H1 (cell line): ENCODE data around the gene AASDH. TPM values are rescaled to one million over a fixed set of nuclear protein-coding genes. Genes with fewer than 3 reads are reported as not detected.

Experiments used
- CTCF ChIA-PET: fragments of 300-600 bp; sonication (Branson Sonifier 250); formaldehyde crosslinking; loops from one replicate; lab custom pipeline; 2021; ENCODE audit not compliant: partially characterized antibody; lab: Charles Lee
- POLR2A ChIA-PET: fragments of 300-600 bp; sonication (Branson Sonifier 250); formaldehyde crosslinking; loops from one replicate; lab custom pipeline; 2021; ENCODE audit warnings: inconsistent platforms; ENCODE audit not compliant: partially characterized antibody; lab: Charles Lee
- DNase-seq, 2 experiments: peaks; one replicate each; pipeline versions ENCODE4 v3.0.0 to v3.0.0-alpha.2; 2010 to 2022; ENCODE audit warnings: low spot score in 2 of 2, low read depth in 1 of 2, mixed read lengths in 1 of 2
- FAIRE-seq: peaks from 2 replicates; lab custom pipeline; 2011; peaks lifted over from hg19 to GRCh38; lab: Jason Lieb, UNC
- H2AFZ ChIP-seq: 2 replicates; pipeline ENCODE4 v1.8.1; 2012; ENCODE audit warnings: low read length, inconsistent platforms
- H2AK5ac ChIP-seq: 2 replicates; pipeline ENCODE4 v1.6.1; 2013; ENCODE audit warnings: low read depth, low read length
- H2BK120ac ChIP-seq: replicated peaks from 2 replicates; pipeline ENCODE3; 2013; ENCODE audit warnings: low read depth, low read length, inconsistent platforms
- H2BK12ac ChIP-seq: 2 replicates; pipeline ENCODE4 v1.6.1; 2013; ENCODE audit warnings: low read depth, low read length
- H2BK15ac ChIP-seq: 2 replicates; pipeline ENCODE4 v1.6.1; 2013; ENCODE audit warnings: low read length
- H2BK20ac ChIP-seq: 2 replicates; pipeline ENCODE4 v1.6.1; 2013; ENCODE audit warnings: low read length
- H2BK5ac ChIP-seq: 2 replicates; pipeline ENCODE4 v1.6.1; 2013; ENCODE audit warnings: low read depth, low read length
- H3K14ac ChIP-seq: 2 replicates; pipeline ENCODE4 v1.6.1; 2013; ENCODE audit warnings: inconsistent platforms; ENCODE audit not compliant: insufficient read length
- H3K18ac ChIP-seq: 2 replicates; pipeline ENCODE4 v1.6.1; 2013; ENCODE audit warnings: low read length; ENCODE audit errors: extremely low read depth
- H3K23ac ChIP-seq: 2 replicates; pipeline ENCODE4 v1.6.1; 2013; ENCODE audit warnings: inconsistent platforms; ENCODE audit not compliant: insufficient read length
- H3K23me2 ChIP-seq: 2 replicates; pipeline ENCODE4 v1.6.1; 2013; ENCODE audit warnings: low read depth, low read length
- H3K27ac ChIP-seq: 2 replicates; pipeline ENCODE4 v1.6.1; 2011; ENCODE audit warnings: low read depth, low read length, inconsistent platforms
- H3K27me3 ChIP-seq, 4 experiments: replicated peaks in 1 of 4; 1 replicate in 1 of 4; 2 replicates in 3 of 4; pipeline versions ENCODE4 v1.6.1 to v1.8.1; 2011 to 2013; ENCODE audit warnings: low read length in 3 of 4, mild to moderate bottlenecking in 3 of 4, inconsistent platforms in 2 of 4, mixed read lengths in 2 of 4, moderate library complexity in 1 of 4; ENCODE audit not compliant: control insufficient read depth in 3 of 4, insufficient read depth in 3 of 4; ENCODE audit errors: extremely low read depth in 1 of 4
- H3K36me3 ChIP-seq, 4 experiments: 2 replicates each; pipeline versions ENCODE4 v1.6.1 to v1.8.1; 2011 to 2013; ENCODE audit warnings: mild to moderate bottlenecking in 4 of 4, low read length in 3 of 4, moderate library complexity in 2 of 4, control low read depth in 1 of 4, inconsistent platforms in 1 of 4; ENCODE audit not compliant: insufficient read depth in 4 of 4, control insufficient read depth in 2 of 4
- H3K4ac ChIP-seq: replicated peaks from 2 replicates; pipeline ENCODE3; 2013; ENCODE audit warnings: low read length, low read depth, mixed read lengths, inconsistent platforms; ENCODE audit not compliant: insufficient read length
- H3K4me1 ChIP-seq, 4 experiments: replicated peaks in 1 of 4; 1 replicate in 1 of 4; 2 replicates in 3 of 4; pipeline versions ENCODE4 v1.6.1 to v1.8.1; 2011 to 2013; ENCODE audit warnings: low read length in 3 of 4, inconsistent platforms in 2 of 4, mixed read lengths in 1 of 4; ENCODE audit not compliant: insufficient read depth in 4 of 4, control insufficient read depth in 3 of 4
- H3K4me2 ChIP-seq, 2 experiments: 2 replicates each; pipeline versions ENCODE4 v1.6.1 to v1.8.1; 2011 to 2013; ENCODE audit warnings: low read depth in 2 of 2, low read length in 2 of 2, control low read depth in 1 of 2, inconsistent platforms in 1 of 2, mild to moderate bottlenecking in 1 of 2; ENCODE audit not compliant: insufficient read depth in 1 of 2
- H3K4me3 ChIP-seq, 4 experiments: fragments of 200-600, 300-600 bp in 1 of 4; sonication (generic), shearing (Covaris generic), sonication (Bioruptor Twin) in 1 of 4; 2 replicates each; pipeline versions ENCODE4 v1.5.1 to v1.8.1; 2011 to 2016; ENCODE audit warnings: low read length in 4 of 4, low read depth in 3 of 4, control low read depth in 2 of 4, inconsistent platforms in 2 of 4, mild to moderate bottlenecking in 2 of 4, mixed read lengths in 1 of 4, moderate library complexity in 1 of 4; ENCODE audit not compliant: insufficient read depth in 2 of 4; ENCODE audit errors: extremely low read depth in 1 of 4
- H3K56ac ChIP-seq: replicated peaks from 2 replicates; pipeline ENCODE3; 2013; ENCODE audit warnings: low read depth, mild to moderate bottlenecking, mixed read lengths, low read length, inconsistent platforms; ENCODE audit not compliant: insufficient read length
- H3K79me1 ChIP-seq: 2 replicates; pipeline ENCODE4 v1.6.1; 2013; ENCODE audit warnings: low read depth, low read length, control low read depth
- H3K79me2 ChIP-seq, 2 experiments: 2 replicates each; pipeline versions ENCODE4 v1.6.1 to v1.8.1; 2012 to 2013; ENCODE audit warnings: low read length in 2 of 2, mild to moderate bottlenecking in 2 of 2, inconsistent platforms in 1 of 2; ENCODE audit not compliant: insufficient read depth in 2 of 2, control insufficient read depth in 1 of 2
- H3K9ac ChIP-seq, 4 experiments: replicated peaks in 1 of 4; 1 replicate in 1 of 4; 2 replicates in 3 of 4; pipeline versions ENCODE4 v1.6.1 to v1.8.1; 2011 to 2013; ENCODE audit warnings: low read depth in 3 of 4, low read length in 3 of 4, control low read depth in 2 of 4, mild to moderate bottlenecking in 2 of 4, moderate library complexity in 2 of 4, inconsistent platforms in 1 of 4; ENCODE audit errors: extremely low read depth in 1 of 4
- H3K9me3 ChIP-seq, 2 experiments: 2 replicates each; pipeline versions ENCODE4 v1.6.1 to v1.8.1; 2012 to 2013; ENCODE audit warnings: mild to moderate bottlenecking in 2 of 2, moderate library complexity in 2 of 2, control low read depth in 1 of 2, inconsistent platforms in 1 of 2, low read depth in 1 of 2, low read length in 1 of 2, mixed read lengths in 1 of 2; ENCODE audit not compliant: insufficient read depth in 2 of 2
- H4K20me1 ChIP-seq, 2 experiments: replicated peaks in 1 of 2; 2 replicates each; pipeline versions ENCODE3 to v1.8.1; 2011 to 2013; ENCODE audit warnings: inconsistent platforms in 2 of 2, low read length in 2 of 2, mild to moderate bottlenecking in 1 of 2; ENCODE audit not compliant: insufficient read depth in 2 of 2, control insufficient read depth in 1 of 2
- H4K5ac ChIP-seq: 2 replicates; pipeline ENCODE4 v1.6.1; 2013; ENCODE audit warnings: low read length, low read depth, mixed read lengths, inconsistent platforms; ENCODE audit not compliant: insufficient read length
- H4K8ac ChIP-seq: 2 replicates; pipeline ENCODE4 v1.8.0; 2013; ENCODE audit warnings: mild to moderate bottlenecking, moderate library complexity, low read length, inconsistent platforms; ENCODE audit not compliant: insufficient read depth; ENCODE audit errors: extremely low read depth
- H4K91ac ChIP-seq: replicated peaks from 2 replicates; pipeline ENCODE3; 2013; ENCODE audit warnings: low read length, mixed read lengths, inconsistent platforms; ENCODE audit not compliant: insufficient read length
- BACH1 ChIP-seq: IDR thresholded peaks from 2 replicates; pipeline ENCODE4 v1.6.1; 2012; ENCODE audit warnings: low read length, improper control_type of control experiment
- GTF2F1 ChIP-seq: IDR thresholded peaks from 2 replicates; pipeline ENCODE4 v1.6.1; 2012; ENCODE audit warnings: low read depth, low read length, improper control_type of control experiment, borderline replicate concordance
- JUN ChIP-seq: IDR thresholded peaks from 2 replicates; pipeline ENCODE4 v1.6.1; 2011; ENCODE audit warnings: low read depth, mild to moderate bottlenecking, improper control_type of control experiment, low read length
- KDM1A ChIP-seq: fragments of 200-600, 300-600 bp; sonication (generic); IDR thresholded peaks from 2 replicates; pipeline ENCODE4 v1.7.1; 2016; ENCODE audit warnings: mild to moderate bottlenecking, low read length, borderline replicate concordance
- RXRA ChIP-seq: IDR thresholded peaks from 2 replicates; pipeline ENCODE4 v1.6.1; 2011; ENCODE audit warnings: low read depth, mild to moderate bottlenecking, low read length, moderate library complexity; ENCODE audit not compliant: insufficient read depth
- SIN3A ChIP-seq, 2 experiments: IDR thresholded peaks in 1 of 2; conservative IDR thresholded peaks in 1 of 2; 2 replicates each; pipeline ENCODE4 v1.6.1; 2011 to 2012; ENCODE audit warnings: low read length in 2 of 2, improper control_type of control experiment in 1 of 2, low read depth in 1 of 2, mild to moderate bottlenecking in 1 of 2
- TAF7 ChIP-seq: optimal IDR thresholded peaks from 2 replicates; pipeline ENCODE3; 2011; ENCODE audit warnings: low read depth, mild to moderate bottlenecking, inconsistent platforms, low read length, moderate library complexity, borderline replicate concordance
- TBP ChIP-seq: IDR thresholded peaks from 2 replicates; pipeline ENCODE4 v1.6.1; 2011; ENCODE audit warnings: low read depth, low read length, improper control_type of control experiment
- TEAD4 ChIP-seq: IDR thresholded peaks from 2 replicates; pipeline ENCODE4 v1.6.1; 2012; ENCODE audit warnings: low read depth, low read length, inconsistent platforms, mixed read lengths
- WGBS, 2 experiments: shearing (Covaris generic) in 1 of 2; methylation state at CpG; one replicate each; pipeline versions ENCODE4 v1.1.6 to v1.1.7; 2013 to 2015; ENCODE audit warnings: low lambda C conversion rate in 2 of 2, mixed read lengths in 2 of 2, inconsistent platforms in 1 of 2, low coverage in 1 of 2, missing lambda C conversion rate in 1 of 2; ENCODE audit not compliant: insufficient replicate concordance in 2 of 2, insufficient coverage in 1 of 2, insufficient read length in 1 of 2; ENCODE audit errors: extremely low coverage in 1 of 2, missing lambda C conversion rate in 1 of 2; 5-methylcytosine and 5-hydroxymethylcytosine counted together
- polyA plus RNA-seq, 7 experiments: library from polyadenylated mRNA; depleted of rRNA in 3 of 7; stranded (reverse) in 5 of 7; unstranded in 2 of 7; fragments of >200 nt in 5 of 7; fragments of 200-250 nt in 2 of 7; gene quantifications; 1 replicate in 5 of 7; 2 replicates in 1 of 7; 4 replicates in 1 of 7; pipeline versions ENCODE4 v1.2.1 to v1.2.3, GENCODE V29; 2011 to 2013; ENCODE audit warnings: missing spikeins in 2 of 7, mixed read lengths in 2 of 7
- total RNA-seq: library from RNA; stranded (reverse); fragmentation: NEBNext Ultra II Directional; extraction: Animal tissue kit (Norgen Biotek cat#: 25700); gene quantifications from 2 replicates; pipeline ENCODE4 v1.2.1, GENCODE V29; 2021
- TF ChIP-seq, protein P1 (sequence below): IDR thresholded peaks from 2 replicates; pipeline ENCODE4 v1.6.1; 2012; ENCODE audit warnings: inconsistent platforms

AASDH gene
- total and polyA plus RNA-seq, 2 of the 8 experiments (the other 6 are each of a cell fraction or from before 2014, with no cell fraction given) = 8.0 to 10.9 TPM

- Histone ChIP-seq H3K23ac (no peak overlapping the region), H3K79me2 (peaks cover 26 to 99% of the 10 kb centered on the region in 2 experiments), H3K27me3 (no peaks in the 10 kb centered on the region), H3K4me2 (no peak overlapping the region), H2AFZ (no peak overlapping the region), H3K18ac (no peak overlapping the region), H4K8ac (no peak overlapping the region), H3K79me1 (peaks cover 6% of the 10 kb centered on the region; the same call in 1 of the 2 replicates), H2BK5ac (no peak overlapping the region), H3K36me3 (peaks cover 0 to 6% (median 5%) of the 10 kb centered on the region in 4 experiments; a peak in 4 of 8 replicates), H2AK5ac (no peak overlapping the region), H2BK15ac (no peak overlapping the region), H2BK120ac (no peak overlapping the region), H3K9ac (no peak overlapping the region), H3K9me3 (peaks cover 3 to 5% of the 10 kb centered on the region in 2 experiments; a peak in 2 of 4 replicates), H4K91ac (no peak overlapping the region), H2BK20ac (no peak overlapping the region), H3K23me2 (no peaks in the 10 kb centered on the region), H3K4me3 (no peak overlapping the region), H3K14ac (no peak overlapping the region), H3K56ac (no peak overlapping the region), H2BK12ac (no peak overlapping the region), H3K4me1 (peaks cover 0 to 10% (median 0%) of the 10 kb centered on the region in 4 experiments; a peak in 3 of 7 replicates), H3K27ac (no peak overlapping the region), H4K5ac (no peak overlapping the region), H4K20me1 (peaks cover 10 to 12% of the 10 kb centered on the region in 2 experiments), H3K4ac (no peak overlapping the region)
- POLR2A ChIA-PET = interaction anchor here (1.1 to 1.2 kb wide), 3 partner anchors 9 to 19 kb away, joined by 3 to 9 read pairs (median 5); partner anchors contain the start of genes PAICS and PPAT
- no peak for FAIRE-seq
- CTCF ChIA-PET = interaction anchor here (0.7 to 1.1 kb wide), 2 partner anchors 9 to 29 kb away, joined by 3 to 4 read pairs; no protein-coding TSS in a partner anchor
- no peak for TF ChIP-seq RXRA
- TF ChIP-seq, protein P1, sequence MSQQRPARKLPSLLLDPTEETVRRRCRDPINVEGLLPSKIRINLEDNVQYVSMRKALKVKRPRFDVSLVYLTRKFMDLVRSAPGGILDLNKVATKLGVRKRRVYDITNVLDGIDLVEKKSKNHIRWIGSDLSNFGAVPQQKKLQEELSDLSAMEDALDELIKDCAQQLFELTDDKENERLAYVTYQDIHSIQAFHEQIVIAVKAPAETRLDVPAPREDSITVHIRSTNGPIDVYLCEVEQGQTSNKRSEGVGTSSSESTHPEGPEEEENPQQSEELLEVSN = no peak
- TF ChIP-seq BACH1 = no peak
- TF ChIP-seq TAF7 = no peak
- no peak for TF ChIP-seq TBP
- TF ChIP-seq JUN = no peak
- TF ChIP-seq SIN3A (conservative IDR thresholded peaks at IDR 0.05 in 1 of 2, IDR thresholded peaks at IDR 0.05 in 1 of 2; ENCODE audit: low read depth in 1 of 2, low read length in 2 of 2) = no peak
- TF ChIP-seq KDM1A = no peak
- no peak for TF ChIP-seq TEAD4
- TF ChIP-seq GTF2F1 = no peak
- no peak for DNase-seq
- 84% methylated on average over 3 of the region's 3 CpGs; no CpG with 5 or more reads in 1 of the 2 experiments for WGBS, 2 experiments
Observed at GRCh38 chr4:56416349-56416748, 29.1 kb upstream of the AASDH start.
